ENCODE data around the gene CLPTM1L.

The CLPTM1L gene, protein sequence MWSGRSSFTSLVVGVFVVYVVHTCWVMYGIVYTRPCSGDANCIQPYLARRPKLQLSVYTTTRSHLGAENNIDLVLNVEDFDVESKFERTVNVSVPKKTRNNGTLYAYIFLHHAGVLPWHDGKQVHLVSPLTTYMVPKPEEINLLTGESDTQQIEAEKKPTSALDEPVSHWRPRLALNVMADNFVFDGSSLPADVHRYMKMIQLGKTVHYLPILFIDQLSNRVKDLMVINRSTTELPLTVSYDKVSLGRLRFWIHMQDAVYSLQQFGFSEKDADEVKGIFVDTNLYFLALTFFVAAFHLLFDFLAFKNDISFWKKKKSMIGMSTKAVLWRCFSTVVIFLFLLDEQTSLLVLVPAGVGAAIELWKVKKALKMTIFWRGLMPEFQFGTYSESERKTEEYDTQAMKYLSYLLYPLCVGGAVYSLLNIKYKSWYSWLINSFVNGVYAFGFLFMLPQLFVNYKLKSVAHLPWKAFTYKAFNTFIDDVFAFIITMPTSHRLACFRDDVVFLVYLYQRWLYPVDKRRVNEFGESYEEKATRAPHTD

DNA sequence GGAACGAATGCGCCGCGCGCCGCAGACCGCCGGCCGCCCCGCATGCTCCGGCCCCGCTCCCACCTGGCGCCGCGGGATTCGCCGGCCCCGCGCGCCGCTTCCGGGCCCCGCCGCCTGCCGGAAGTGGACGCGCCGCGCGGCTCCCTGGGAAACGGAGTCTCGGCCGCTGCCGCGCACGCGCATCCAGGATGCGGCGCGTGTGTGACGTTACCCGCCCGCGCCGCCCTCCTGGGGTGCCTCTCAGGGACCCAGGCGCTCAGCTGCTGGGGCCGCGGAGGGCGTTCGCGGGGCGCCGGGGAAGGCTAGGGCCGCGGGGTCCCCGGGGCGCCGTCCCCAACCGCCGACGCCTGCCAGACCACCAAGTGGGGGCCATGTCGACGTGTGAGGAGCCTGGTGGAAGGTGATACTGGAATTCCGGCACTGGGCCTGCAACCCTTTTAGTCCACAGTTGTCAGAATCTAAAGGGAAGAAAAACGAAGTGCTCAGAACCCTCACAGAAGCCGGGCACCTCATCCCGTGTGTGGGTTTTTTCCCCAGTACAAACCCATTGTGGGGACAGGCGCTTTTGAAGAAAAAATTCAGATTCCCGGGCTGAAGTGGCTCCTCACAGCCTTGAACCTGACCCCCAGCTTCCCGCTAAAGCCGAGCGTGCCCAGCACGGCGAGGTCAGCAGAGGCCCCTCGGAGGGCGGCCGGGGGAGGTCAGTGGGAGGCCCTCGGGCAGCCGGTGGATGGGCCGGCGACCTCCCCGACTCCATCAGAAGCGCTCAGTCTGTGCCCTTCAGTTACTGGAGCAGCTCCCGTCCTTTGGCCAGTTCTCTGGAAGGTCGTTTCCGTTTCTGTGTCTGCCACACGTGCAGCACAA is at the start of gene CLPTM1L:
CLPTM1L (minus strand) TSS at position 125 of the 864 bp plus-strand sequence. CDS start 258 bp downstream, outside the sequence.
- DNase-seq (ENCODE audit: low read depth) = no peak

DNA sequence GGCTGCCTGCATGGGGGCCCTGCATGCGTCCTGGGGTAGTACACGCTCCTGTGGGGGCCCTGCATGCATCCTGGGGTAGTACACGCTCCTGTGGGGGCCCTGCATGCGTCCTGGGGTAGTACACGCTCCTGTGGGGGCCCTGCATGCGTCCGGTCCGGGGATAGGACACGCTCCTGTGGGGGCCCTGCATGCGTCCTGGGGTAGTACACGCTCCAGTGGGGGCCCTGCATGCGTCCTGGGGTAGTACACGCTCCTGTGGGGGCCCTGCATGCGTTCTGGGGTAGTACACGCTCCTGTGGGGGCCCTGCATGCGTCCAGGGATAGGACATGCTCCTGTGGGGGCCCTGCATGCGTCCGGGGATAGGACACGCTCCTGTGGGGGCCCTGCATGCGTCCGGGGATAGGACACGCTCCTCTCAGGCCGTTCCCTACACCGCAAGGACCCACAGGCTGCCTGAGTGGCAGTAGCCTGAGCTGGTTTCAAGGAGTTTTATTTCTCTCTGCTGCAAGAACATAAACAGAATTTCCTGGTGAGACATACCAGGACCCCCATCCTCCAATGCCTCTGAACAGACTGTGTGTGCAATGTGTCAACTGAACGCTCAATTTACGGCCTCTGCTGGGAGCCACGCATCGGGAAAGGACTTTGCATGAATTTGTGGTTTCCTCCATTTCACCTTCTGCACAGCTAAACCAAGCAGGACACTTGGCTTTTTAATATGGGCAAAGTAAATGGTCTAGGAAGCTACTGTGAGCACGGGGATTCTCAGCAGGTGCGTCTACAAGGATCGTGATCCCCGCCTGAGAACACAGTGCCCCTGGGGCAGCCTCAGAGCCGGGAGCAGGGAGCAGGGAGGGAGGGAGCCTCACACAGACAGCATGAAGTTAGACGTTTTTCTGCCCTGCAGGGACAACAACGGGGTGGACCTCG is 48.9 kb upstream of the CLPTM1L start:
- no peak for DNase-seq (ENCODE audit: low read depth)

DNA sequence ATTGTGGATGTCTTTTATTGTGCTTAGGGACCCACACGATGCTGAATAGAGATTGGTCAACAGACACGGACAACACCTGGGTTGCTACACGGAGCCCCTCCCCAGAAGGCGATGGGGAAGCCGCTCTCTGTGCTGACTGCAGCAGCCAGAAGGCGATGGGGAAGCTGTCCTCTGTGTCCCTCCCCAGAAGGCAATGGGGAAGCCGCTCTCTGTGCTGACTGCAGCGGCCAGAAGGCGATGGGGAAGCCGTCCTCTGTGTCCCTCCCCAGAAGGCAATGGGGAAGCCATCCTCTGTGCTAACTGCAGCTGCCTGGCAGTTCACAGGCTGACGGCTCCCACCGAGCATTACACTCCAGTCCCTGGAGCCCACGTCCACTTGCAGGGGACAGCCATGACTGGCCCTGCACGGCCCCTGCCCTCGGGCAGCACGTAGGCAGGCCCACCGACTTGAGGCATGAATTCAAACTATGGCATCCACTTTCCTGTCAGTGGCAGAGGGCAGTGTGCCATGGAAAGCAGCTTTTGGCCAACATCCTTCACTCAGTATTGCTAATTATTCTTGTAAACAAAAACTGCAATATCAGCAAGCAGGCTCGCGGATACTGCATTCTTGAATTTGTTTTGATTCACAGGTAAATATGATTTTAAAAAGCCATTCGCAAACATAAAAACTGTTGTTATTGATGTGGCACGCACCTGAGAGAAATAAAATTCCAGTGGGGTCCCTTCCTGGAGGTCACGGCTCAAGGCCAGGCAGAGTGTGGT is 48.1 kb upstream of the CLPTM1L start:
- DNase-seq (ENCODE audit: low read depth) = no peak

DNA sequence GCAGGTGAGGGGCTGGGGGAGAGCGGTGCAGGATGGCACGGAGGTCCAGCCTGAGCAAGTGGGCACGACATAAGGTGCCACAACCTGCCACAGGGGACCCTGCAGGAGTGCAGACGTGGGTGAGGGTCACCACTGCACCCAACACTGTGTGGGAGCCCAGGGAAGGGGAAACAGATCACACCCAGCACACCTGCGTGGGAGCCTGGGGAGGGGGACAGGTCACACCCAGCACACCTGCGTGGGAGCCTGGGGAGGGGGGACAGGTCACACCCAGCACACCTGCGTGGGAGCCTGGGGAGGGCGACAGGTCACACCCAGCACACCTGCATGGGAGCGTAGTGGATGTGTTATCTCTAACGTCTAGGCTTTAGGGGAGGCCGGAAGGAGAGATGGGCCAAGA is 47.4 kb upstream of the CLPTM1L start:
- DNase-seq (ENCODE audit: low read depth) = no peak

DNA sequence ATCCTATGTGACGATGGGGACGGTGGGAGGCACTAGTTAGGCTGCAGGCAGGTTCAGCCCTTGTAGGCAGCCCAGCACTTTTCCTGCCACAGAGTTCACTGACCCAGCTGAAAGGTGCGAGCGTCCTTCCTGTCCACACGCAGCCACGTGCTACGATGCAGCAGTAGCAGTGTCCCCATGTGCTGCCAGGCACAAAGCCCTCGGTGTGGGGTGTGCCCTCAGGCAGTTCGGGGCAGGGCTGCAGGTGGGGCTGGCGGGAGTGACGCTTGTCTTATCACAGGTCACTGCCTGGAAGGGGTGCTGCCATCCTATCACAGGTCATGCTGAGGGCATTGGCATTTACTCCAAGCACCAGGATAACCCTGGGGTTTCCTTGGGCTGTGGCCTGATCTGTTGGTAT is 46.8 kb upstream of the CLPTM1L start:
- DNase-seq (ENCODE audit: low read depth) = no peak

DNA sequence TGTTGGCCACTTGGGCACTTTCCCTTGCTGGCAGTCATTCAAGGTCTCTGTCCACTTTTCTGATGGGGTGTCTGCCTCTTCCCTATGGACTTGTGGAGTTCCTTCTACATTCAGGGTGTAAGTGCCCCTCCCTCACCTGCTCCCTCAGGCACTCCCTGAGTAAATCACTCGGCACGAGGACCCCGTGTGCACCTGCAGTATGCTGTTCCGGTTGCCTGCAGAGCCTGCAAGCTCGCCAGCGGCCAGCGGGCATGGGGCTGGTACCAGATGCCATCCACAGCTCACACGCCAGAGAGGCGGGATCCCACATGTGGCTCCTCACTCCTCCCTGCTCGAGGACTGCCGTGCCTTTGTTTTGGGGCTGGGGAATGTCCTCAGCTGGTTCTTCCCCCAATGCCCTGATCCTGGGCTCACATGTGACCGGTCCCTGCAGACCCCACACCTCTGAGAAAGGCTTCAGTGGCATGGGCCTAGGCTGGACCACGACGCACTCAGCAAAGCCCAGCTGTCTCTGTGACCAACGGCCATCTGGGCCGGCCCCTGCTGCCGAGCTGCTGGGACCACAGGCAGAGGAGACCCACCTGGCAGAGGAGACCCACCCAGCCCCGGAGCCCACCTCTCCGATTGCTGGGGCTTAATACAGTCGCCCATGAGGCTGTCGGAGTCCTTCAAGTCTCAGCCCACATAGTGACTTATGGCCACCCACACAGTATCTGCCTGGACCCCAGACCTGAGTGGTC is 46.1 kb upstream of the CLPTM1L start:
- no peak for DNase-seq (ENCODE audit: low read depth)

DNA sequence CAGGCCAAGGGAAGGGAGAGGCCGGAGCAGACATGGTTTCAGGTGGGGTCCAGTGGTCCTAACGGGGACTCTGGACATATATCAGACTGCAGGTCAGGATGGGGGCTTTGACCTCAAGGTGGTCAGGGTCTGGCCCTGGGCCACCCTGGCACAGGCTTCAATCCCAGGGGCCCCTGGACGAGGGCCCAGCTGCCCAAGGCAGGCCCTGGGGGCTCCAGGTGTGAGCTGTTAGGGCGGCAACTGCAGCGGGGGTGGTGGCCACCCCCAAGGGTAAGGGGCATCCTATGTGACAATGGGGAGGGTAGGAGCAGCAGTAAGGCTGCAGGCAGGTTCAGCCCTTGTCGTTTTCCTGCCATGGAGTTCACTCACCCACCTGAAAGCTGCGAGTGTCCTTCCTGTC is 45.4 kb upstream of the CLPTM1L start:
- no peak for DNase-seq (ENCODE audit: low read depth)

DNA sequence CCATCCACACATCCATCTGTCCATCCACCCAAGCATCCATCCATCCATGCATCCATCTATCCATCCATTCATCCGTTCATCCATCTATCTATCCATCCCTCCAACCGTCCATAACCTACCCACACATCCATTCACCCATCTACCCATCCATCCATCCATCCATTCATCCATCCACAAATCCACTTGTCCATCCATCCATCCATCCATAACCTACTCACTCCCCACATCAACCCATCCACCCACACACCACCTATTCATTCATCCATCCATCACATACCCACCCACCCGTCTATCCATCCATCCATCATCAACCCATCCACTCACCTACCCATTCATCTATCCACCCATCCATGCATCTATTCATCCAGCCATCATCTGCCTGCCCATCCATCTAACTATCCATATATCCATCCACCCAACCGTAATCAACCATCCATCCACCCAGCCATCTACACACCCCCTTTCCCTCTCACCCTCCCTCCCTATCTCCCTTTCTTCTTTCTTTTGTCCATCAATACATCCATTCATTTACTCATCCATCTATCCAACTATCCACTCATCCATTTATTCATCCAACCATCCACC is 43.6 kb upstream of the CLPTM1L start:
- DNase-seq (ENCODE audit: low read depth) = no peak

DNA sequence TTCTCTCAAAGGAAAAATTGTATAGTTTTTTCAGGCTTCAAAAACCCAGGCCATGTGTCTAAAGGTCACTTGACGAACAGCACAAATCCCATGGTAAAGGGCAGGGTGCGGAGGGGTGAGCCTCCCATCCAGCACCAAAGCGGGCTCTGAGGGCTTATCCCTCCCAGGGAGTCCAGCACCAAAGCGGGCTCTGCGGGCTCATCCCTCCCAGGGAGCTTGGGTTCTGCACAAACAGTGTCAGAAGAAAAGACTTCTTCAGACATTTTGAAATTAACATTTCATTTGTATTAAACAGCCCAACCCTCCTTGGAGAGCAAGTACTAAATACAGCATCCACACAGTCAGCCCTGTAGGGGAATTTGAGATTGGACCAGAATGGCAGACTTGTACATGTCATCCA is 43.0 kb upstream of the CLPTM1L start:
- no peak for DNase-seq (ENCODE audit: low read depth)

DNA sequence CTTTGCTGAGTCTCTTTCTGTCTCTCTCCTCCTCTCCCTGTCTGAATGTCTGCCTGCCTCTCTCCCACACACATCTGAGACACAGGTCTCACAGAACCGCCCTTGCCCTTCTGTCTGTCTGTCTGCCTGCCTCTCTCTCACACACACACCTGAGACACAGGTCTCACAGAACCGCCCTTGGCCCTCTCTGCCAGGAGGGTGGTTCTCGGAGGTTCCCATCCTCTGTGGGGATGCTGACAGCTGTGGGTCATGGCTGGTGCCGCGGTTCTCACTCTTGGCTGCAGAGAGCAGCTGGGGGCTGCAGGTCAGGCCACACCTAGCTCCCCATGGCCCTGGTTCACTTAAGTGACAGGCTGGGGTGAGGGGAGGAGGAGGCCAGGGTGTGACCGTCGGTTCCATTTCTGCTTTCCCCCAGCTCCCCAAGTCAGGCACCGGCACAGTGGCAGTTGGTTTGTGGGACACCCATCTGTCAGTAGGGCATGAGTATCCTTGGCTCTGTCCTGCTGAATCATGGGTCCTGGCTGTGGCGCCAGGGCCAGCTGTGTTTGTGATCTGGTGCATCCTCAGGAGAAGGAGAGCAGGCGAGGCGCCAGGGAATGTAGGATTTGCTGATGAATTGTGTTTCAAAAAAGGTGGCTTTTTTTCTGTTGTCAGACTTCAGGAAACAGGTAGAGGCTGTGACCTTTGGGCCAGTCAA is 42.3 kb upstream of the CLPTM1L start:
- no peak for DNase-seq (ENCODE audit: low read depth)

DNA sequence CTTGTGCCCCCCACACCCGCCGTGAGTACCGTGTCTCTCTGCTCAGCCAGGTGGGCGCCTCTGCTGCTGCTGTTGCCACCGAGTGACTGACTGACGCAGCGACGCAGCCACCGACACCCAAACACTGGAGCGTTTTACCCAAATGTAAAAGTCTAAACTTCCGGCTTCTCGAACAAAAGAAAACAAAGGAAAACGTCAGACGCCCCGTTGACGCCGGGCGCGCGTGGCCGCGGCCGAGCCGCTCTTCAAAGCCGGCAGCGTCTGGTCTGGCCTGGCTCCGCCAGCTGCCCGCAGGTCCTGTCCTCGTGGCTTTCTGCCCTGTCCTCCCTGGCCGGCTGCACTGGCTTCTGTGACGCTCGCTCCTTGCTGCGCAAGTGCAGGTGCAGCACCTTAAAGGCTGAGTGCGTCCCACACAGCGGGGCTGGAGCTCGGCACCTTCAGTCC is 41.4 kb upstream of the CLPTM1L start:
- no peak for DNase-seq (ENCODE audit: low read depth)

DNA sequence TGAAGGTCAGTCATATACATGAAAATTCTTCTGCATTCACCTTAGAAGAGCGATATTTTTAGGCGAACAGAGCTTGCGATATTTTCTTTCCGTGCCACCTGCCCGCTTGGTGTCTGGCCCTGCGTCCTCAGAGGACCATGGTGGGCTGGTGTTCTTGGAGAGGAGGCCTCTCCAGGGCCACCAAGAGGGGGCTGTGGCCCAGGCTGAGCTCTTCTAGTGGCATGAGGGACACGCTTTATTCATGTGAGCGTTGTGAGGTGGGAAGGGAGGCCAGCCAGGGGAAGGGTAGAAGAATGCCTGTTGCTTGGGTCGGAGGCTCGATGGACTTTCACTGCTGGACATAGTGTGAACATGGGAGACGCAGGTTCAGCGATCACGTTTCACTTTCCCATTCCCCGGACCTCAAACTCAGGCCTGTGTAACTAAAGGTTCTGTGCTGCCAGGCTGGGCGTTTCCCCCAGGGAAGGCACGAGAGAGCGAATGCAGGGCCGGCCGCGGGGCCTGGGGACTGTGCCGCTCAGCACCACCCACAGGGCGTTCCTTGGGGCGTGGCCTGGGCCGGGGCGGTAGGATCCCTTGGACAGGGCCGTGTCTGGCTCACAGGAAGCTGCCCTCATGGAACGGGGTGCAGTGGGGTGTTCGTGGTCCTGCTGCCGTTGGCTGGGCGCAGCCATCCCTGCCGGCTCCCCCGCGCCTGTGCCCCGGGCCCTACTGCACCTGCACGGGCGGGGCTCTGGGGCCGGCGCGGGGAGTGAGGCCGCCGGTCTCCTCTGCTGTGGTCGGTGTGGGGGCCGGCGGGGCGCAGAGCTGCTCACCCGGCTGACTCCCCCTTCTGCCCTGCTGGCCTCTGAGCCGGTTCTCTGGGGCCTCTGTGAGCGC is 40.7 kb upstream of the CLPTM1L start:
- no peak for DNase-seq (ENCODE audit: low read depth)

DNA sequence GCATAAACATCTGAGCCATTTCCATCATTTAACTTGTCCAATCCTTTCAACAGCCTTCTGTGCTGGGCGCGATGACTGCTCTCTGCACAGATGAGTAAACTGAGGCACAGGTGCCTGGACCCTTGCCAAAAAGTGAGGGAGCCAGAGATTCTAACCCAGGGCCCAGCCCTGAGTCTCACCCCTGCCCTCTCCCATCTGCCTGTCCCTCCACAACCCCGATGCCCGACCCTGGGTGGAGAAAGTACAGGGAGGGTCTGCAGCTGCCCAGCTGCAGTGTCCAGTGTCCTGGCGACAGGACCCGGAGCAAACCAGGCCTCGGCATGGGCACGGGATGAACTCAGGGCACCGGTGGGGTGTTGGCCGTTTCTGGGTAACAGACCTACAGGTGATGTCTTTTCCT is 39.6 kb upstream of the CLPTM1L start:
- no peak for DNase-seq (ENCODE audit: low read depth)

DNA sequence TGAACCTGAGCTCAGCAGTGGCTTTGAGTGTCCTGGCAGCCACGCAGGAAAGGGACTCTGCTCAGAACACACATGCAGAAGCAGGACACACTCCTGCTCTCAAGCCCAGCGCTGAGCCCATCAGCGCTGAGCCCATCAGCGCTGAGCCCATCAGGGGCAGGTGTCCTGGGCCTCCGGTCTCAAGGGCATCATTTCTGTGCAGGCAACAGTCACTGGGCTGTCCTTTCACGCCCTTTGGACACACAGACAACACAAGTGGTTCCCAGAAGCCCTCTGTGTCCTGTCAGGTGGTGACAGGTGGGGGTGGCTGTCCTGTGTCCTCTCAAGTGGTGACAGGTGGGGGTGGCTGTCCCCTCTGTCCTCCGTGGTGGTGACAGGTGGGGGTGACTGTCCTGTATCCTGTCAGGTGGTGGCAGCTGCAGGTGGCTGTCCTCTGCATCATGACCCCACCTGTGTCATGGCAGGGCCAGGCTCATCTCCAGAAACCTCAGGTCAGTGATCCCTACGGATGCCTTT is 39.0 kb upstream of the CLPTM1L start:
- DNase-seq (ENCODE audit: low read depth) = no peak

DNA sequence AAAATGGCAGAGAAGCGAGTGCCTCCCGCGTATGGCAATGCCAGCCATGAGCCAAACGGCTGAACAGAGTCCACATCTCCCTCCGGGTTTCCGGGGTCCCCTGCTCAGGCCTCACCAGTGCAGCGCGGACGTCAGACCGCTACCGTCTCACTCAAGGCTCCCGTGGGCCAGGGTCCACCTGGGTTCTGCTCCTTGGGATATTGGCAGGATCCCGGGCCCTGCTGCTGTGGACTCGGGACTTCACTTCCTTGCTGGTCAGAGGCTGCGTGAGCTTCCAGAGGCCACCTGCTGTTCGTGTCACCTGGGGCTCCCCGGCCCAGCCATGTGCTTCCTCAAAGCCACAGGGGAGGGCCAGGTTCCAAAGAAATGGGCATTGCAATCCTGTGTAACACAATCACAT is 38.4 kb upstream of the CLPTM1L start:
- no peak for DNase-seq (ENCODE audit: low read depth)

DNA sequence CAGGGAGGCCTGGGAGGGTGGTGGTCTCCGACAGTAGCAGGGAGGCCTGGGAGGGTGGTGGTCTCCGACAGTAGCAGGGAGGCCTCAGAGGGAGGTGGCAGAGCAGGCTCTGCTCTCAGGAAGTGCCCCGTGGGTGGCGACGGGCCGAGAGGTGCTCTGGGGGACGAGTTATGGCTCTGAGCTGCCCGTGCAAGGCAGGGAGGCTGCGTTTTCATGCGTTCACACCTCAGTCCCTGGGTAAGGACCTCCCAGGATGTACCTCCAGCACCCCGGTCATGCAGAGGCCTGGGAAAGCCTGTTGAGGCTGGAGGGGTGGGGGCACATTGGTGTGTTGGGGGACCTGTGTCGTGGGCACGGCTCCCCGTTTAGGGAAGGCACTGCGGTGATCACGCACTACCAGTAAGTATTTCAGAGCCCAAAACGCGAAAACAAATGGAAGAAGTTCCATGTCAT is 37.4 kb upstream of the CLPTM1L start:
- DNase-seq (ENCODE audit: low read depth) = no peak

DNA sequence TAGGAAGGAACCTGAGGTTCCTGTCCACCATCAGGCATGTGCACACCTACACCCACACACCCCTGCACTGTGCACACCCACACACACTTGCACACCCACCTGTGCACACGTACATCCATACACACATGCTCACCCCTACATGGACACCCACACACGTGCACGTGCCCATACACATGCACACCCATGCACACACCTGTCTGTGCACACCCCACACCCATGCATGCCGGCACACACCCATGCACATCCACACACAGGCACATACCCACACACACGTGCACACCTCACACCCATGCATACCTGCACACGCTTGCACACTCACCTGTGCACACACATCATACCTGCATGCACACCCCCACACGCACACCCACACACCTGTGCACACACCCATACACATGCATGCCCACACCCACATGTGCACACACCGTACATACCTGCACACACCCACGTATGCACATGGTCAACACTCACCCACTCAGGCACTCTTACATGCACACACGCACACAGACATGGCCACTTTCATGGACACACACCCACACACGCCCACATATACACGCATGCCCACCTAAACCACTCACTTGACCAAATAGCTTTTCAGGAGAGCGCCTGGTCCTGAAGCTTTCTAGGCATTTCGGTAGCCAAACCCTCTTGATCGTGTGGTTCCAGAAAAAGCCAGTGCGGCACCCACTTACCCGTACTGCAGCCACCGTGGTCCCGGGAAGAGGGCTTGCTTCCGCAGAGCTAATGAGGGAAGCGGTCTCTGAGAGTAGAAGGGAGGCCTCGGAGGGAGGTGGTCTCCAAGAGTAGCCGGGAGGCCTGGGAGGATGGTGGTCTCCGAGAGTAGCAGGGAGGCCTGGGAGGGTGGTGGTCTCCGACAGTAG is 36.7 kb upstream of the CLPTM1L start:
- no peak for DNase-seq (ENCODE audit: low read depth)

All from non-pigmented ciliary epithelial cell (primary cell).